ENCODE data around the gene GPATCH2. TPM values are rescaled to one million over a fixed set of nuclear protein-coding genes. Genes with fewer than 3 reads are reported as not detected.

GPATCH2 gene
- total and polyA plus RNA-seq, 10 of the 15 experiments (the other 5 are each of a cell fraction or from before 2014, with no cell fraction given) = 3.2 to 12.2 (median 5.4) TPM

- no peak for FAIRE-seq
- Histone ChIP-seq H3K4me2 (ENCODE audit: control insufficient read depth, insufficient read depth) (no peak overlapping the region), H3K27ac (ENCODE audit: control insufficient read depth, insufficient read depth) (no peak overlapping the region), H3K9me3 (replicated peaks; ENCODE audit: control insufficient read depth, insufficient read depth, low read length) (no peaks in the 10 kb centered on the region), H3K36me3 (ENCODE audit: control insufficient read depth in 2 of 2, insufficient read depth in 2 of 2, low read length in 1 of 2) (no peaks in the 10 kb centered on the region; a peak in 1 of 4 replicates), H3K9ac (ENCODE audit: control insufficient read depth, insufficient read depth, low read length) (no peak overlapping the region), H2AFZ (ENCODE audit: control insufficient read depth, low read depth, low read length) (no peak overlapping the region), H3K4me3 (no peak overlapping the region), H4K20me1 (ENCODE audit: control insufficient read depth, insufficient read depth) (no peaks in the 10 kb centered on the region), H3K79me2 (ENCODE audit: control insufficient read depth, insufficient read depth, low read length) (no peaks in the 10 kb centered on the region), H3K4me1 (ENCODE audit: control insufficient read depth, insufficient read depth, low read length) (no peaks in the 10 kb centered on the region), H3K27me3 (replicated peaks in 1 of 2; ENCODE audit: control insufficient read depth in 2 of 2, insufficient read depth in 2 of 2, low read length in 1 of 2) (no peaks in the 10 kb centered on the region)
- intact Hi-C loops (cut with micrococcal nuclease; ENCODE audit: unreplicated experiment) = no loop called here
- in situ Hi-C loops (cut with MboI) = no loop called here
- no peak for TF ChIP-seq NBN (IDR thresholded peaks at IDR 0.05)
- TF ChIP-seq MTA2 (IDR thresholded peaks at IDR 0.05; ENCODE audit: low read depth) = no peak
- no peak for TF ChIP-seq CREM (IDR thresholded peaks at IDR 0.05; ENCODE audit: low read depth)
- no peak for TF ChIP-seq NRF1 (conservative IDR thresholded peaks at IDR 0.05; ENCODE audit: low read depth, low read length)
- TF ChIP-seq ZNF622 (IDR thresholded peaks at IDR 0.05) = no peak
- TF ChIP-seq HCFC1 (IDR thresholded peaks at IDR 0.05; ENCODE audit: low read length) = no peak
- no peak for TF ChIP-seq SREBF2 (IDR thresholded peaks at IDR 0.05; ENCODE audit: low read length)
- TF ChIP-seq ZSCAN29 (IDR thresholded peaks at IDR 0.05) = no peak
- no peak for TF ChIP-seq EED (IDR thresholded peaks at IDR 0.05; ENCODE audit: low read depth)
- TF ChIP-seq MEF2A (IDR thresholded peaks at IDR 0.05; ENCODE audit: insufficient read depth, low read depth, low read length) = no peak
- TF ChIP-seq EZH2 (IDR thresholded peaks at IDR 0.05; ENCODE audit: borderline replicate concordance, control insufficient read depth, low read depth, low read length) = no peak
- no peak for TF ChIP-seq SKIL (IDR thresholded peaks at IDR 0.05; ENCODE audit: low read depth, poor library complexity, severe bottlenecking)
- TF ChIP-seq NFYB (IDR thresholded peaks at IDR 0.05; ENCODE audit: insufficient read depth, low read depth, low read length) = no peak
- no peak for TF ChIP-seq FOXM1 (IDR thresholded peaks at IDR 0.05; ENCODE audit: low read depth, low read length)
- no peak for TF ChIP-seq RELA (IDR thresholded peaks at IDR 0.05; ENCODE audit: borderline replicate concordance, partially characterized antibody)
- no peak for TF ChIP-seq CREB1 (IDR thresholded peaks at IDR 0.05; ENCODE audit: low read depth)
- no peak for TF ChIP-seq TBL1XR1 (IDR thresholded peaks at IDR 0.05; ENCODE audit: low read depth, low read length)
- no peak for ATAC-seq
- RAD21 ChIA-PET (ENCODE audit: unreplicated experiment) = no interaction called here
- CTCF ChIA-PET = no interaction called here
- BruUV-seq (replicated peaks) = no TSS peak
- POLR2A ChIA-PET = no interaction called here
- DNase-seq (ENCODE audit: low read depth, low spot score) = no peak
- SMC1A ChIA-PET (ENCODE audit: uncharacterized antibody, unreplicated experiment) = no interaction called here
These were observed 28.5 kb downstream of the GPATCH2 start for GRCh38 chr1:217602380-217602779.

Data from GM12878 (cell line).